GM19395 (cell line): ENCODE results near the gene LATS1.
A peak's percentile ranks its signal among the peaks of the same experiment; 100 is the strongest.
"Not testable (repeated sequence)": the region's sequence is repeated elsewhere in the genome, so short reads cannot be mapped to it uniquely, and the experiment has no call there.

Source experiments
- ATAC-seq: cut with Tn5 transposase; IDR thresholded peaks from one replicate; pipeline ENCODE4 v1.9.1; 2021; ENCODE audit warnings: mild to moderate bottlenecking, moderate library complexity; ENCODE audit not compliant: unreplicated experiment

The LATS1 gene

DNA sequence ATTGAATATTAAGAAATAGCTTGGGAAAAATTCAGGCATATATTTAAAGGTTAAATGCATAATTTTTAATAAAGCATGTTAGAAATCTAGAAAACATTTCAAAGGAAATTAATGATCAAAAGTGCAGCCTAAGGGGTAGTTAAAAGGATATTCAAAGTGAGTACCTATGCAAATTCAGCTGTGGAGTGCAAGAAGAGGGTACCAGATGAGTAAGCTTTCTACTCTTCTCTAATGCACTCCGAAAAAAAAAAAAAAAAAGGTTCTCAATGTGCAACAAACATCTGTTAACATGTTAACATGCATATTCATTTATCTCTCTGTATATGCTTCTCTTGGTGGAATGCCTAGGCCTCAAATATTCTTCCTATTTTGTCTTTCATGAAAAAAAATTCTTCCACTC, 37.4 kb downstream of the LATS1 start:
- no peak for ATAC-seq

DNA sequence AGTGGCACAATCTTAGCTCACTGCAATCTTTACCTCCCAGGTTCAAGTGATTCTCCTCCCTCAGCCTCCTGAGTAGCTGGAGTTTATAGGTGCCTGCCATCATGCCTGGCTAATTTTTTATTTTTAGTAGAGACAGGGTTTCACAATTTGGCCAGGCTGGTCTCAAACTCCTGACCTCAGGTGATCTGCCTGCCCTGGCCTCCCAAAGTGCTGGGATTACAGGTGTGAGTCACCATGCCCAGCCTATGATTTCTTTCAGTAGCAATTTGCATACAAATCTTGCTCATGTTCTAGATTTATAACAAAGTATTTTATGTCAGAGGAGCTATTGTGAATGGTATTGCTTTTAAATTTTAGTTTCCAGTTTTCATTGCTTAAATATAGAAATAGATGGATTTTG, 45.6 kb downstream of the LATS1 start:
- not testable (repeated sequence) for ATAC-seq

DNA sequence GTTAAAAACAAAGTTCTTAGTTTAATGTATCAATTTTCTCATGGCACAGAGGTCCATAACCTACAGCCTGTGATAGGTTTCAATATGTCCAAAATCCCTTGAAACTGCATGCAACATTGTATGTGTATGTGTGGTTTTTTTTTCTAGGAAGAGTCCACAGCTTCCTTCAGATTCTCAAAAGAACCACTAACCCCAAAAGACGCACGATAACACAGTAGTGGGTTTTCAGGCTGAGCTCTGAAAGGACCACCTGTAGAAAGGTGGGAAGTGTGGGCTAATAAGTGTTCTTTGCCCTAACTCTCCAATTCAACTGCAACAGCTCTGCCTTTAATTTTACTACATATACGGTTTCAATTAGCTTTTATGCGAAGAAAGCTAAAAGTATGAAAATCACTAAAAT, 57.9 kb downstream of the LATS1 start:
- ATAC-seq = no peak

DNA sequence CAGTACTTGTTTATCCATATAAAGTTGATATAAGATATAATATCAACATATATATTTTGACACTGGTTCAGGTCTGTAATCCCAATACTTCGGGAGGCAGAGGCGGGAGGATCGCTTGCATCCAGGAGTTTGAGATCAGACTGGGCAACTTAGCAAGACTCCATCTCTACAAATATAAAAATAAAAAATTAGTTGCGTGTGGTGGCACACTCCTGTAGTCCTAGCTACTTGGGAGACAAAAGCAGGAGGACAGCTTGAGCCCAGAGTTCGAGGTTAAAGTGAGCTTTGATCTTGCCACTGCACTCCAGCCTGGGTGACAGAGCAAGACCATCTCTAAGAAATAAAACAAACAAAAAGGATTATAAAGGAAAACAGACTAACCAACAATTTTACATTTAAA, 60.5 kb downstream of the LATS1 start:
- ATAC-seq = no peak

DNA sequence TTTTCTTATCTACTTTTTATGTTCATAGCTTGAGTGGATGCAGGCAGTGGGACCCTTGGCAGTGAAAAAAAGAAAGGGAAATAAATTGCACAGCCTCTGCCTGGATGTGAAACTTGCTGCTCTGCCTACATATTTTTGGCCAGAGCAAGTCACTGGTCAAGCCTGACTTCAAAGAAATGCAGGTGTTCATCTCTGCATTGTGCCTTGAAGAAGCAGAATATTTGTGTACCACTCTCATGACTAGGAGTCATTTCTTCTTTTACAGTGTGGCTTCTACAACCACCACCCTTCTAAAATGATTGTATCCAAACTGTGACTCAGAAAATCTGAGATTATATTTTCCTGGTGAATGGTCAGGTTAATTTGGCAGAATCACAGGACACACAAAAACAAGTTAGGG, 66.8 kb downstream of the LATS1 start:
- ATAC-seq = no peak

DNA sequence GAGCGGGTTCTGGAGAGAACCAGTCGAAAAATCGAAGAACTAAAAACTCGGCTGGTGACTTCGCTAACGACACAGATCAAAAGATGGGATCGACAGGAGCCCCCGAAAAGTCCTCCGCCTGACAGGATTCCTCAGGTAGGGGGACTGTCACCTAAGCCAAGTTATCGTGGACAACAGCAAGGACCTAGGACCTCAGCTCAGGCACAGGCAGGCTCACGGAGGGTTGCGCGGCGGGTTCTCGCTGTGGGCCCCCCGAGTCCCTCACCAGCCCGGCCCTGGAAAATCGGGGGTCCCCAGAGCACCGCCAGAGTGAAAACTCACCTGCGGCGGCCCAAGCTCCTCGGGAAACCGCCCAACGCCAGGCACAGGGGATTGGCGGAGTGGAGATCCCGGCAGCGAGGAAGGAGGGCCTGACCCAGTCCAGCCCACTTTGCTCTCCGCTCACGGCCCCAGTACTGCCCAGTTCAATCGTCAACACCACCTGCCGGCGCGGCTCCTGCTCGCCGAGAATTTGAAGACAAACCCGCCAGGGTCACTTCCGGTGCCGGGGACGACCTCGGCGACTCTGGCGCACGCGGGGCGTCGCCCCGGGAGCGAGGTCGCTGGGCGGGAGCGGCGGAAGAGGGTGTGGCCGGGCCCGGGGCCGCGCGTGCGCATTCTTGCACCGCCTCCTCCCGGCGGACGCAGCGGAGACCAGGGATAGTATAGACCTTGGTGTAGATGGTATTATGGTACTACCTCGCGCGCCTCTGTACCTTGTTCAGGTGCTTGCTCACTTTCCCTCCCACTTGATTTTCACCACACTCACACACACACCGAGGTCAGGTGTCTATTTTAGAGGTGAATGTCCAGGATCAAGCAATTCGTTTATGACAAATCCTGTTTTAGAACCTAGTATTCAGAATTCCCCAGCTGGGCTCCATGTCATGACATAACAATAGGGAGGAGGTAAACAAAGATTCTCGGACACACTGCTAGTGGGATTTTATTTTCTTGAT, 69.5 kb downstream of the LATS1 start, which contains the start of gene KATNA1:
KATNA1 (minus strand) TSS at position 567 of the 998 bp plus-strand sequence. CDS start 10,167 bp downstream, outside the sequence.
- peak; percentile 84 for ATAC-seq

DNA sequence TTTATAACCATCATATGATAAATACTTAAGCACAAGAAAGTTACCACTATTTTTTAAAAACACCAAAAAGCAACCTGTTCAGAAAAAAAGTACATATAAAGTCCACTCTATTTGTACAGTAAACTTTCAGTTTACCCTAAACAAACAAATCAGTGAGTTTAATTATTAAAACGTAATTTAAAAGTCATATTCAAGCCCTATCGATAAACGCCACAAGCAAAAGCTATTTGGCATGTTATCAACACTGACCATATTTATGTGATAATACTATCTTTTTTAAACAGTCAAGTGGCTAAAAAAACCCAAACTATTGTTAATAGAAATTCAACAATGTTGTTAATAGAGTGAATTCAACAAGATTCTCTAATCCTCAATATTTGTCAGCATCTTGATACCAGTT, 71.3 kb downstream of the LATS1 start:
- ATAC-seq = no peak

DNA sequence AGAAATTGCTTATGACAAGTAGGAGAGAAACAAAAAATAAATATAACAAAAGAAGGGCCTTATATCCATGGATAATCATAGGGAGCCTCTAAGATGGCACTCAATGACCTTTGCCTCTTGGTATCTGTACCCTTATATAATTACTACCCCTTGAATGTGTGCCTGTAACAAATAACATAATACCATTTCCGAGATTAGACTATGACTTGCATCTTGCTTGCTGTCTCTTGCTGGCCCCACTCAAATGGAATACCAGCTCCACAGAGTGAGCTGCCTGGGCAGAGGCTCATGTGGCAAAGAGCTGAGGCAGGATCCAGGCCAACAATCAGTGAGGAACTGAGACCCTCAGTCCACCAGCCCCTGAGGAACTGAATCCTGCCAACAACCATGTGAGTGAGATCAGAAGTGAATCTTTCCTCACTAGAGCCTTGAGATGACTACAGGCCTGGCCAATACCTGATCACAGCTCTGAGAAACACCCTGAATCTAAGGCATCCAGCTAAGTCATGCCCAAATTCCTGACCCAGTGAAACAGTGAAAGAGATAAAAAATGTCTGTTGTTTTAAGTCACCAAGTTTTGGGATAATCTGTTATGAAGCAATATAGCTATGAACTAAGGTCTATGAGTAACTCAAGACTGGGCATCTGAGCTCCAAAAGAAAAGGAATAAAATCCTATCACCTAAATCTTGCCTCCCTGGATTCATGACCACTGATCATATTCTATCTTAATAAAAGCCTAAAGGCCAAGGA, 74.9 kb downstream of the LATS1 start:
- peak; percentile 60 for ATAC-seq

DNA sequence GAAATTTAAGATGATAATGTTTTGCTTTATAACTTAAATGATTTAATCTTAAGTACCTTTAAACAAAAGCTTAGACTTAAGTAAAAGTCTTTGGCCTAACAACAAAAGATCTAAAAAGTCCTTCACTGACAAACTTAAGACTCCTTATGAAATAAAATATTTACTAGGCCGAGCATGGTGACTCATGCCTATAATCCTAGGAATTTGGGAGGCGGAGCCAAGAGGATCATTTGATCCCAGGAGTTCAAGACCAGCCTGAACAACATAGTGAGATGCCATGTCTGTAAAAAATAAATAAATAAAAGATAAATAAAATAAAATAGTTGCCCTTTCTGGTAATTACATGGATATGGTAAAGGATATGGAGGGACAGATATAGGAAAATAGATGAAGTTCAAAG, 81.8 kb downstream of the LATS1 start:
- ATAC-seq = no peak

DNA sequence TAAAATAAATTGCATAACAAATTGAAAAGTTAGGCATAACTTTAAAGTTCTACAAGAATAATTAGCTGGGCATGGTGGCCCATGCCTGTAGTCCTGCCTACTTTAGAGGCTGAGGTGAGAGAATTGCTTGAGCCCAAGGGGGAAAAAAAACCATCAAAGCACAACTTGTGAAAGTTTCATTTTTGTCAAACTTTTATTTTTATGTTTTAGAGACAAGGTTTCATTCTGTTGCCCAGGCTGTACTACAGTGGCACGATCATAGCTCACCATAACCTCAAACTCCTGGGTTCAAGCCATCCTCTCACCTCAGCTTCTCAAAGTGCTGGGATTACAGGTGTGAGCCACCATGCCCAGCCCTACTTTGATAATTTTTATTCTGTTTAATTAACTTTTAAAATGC, 83.6 kb downstream of the LATS1 start:
- no peak for ATAC-seq

DNA sequence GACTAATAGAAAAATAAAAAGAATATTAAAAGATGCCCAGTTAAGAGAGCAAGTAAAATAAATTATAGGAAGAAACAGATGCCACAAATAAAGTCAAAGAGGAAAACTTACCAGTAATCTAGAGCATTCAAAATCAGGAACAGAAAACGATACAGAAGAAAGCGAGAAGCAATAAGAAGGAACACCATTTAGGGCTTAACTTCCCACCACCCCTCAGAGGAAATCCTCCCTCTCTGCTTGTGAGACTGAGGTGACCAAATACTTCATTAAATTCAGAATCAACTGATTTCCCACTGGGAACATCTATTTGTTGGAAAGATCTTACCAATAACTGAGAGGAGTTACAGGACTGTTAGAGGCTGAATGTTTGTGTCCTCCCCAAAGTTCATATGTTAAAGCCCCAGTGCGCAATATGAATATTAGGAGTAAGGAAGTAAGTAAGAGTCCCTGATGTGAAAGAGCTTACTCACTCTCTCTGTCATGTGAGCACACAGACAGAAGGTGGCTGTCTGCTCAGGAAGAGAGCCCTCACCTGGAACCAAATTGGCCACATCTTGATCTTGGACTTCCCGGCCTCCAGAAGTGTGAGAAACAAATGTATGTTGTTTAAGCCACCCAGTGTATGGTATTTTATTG, 88.9 kb downstream of the LATS1 start:
- peak; percentile 87 for ATAC-seq

DNA sequence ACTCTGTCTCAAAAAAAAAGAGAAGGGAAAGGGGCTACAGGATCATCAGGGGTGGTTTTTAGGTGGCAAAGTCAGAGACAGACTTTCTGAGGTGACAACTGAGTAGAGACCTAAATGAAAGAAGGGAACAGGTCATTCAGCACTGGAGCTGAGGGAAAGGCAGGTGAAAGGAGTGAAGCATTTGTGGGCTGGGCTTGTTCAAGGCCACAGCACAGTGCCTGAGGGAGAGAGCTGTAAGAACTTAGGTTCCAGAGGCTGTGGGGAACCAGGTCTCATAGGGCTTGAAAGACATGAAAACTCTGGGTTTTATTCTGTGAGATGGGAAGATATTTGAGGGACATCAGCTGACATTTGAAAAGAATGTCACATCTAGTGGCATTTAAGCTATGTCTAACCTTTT, 90.2 kb downstream of the LATS1 start:
- ATAC-seq = no peak

DNA sequence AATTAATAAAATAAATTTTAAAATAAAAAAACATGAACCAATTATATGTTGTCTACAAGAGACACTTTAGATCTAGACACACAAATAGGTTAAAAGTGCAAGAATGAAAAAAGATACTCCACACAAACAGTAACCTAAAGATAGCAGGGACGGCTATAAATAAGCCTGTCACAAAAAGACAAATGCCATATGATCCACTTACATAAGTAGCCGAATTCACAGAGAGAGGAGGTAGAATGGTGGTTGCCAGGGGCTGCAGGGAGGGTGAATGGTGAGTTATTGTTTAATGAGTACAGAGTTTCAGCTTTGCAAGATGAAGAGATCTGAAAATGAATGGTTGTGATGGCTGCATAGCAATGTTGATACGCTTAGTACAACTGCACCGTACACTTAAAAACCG, 102.1 kb downstream of the LATS1 start:
- ATAC-seq = no peak

DNA sequence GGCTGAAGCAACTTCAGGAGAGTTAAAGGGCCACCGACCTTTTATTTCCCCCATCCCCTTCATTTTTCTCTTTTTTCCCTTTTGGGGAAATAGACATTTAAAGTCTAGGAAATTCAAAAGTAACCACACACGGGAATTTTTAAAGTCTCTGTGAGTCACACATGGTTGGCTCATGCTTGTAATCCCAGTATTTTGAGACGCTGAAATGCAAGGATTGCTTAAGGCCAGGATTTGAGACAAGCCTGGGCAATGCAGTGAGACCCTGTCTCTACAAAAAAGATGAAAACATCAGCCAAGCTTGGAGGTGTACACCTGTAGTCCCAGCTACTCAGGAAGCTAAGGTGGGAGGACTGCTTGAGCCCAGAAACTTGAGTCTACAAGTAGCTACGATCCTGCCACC, 103.6 kb downstream of the LATS1 start:
- ATAC-seq = no peak

DNA sequence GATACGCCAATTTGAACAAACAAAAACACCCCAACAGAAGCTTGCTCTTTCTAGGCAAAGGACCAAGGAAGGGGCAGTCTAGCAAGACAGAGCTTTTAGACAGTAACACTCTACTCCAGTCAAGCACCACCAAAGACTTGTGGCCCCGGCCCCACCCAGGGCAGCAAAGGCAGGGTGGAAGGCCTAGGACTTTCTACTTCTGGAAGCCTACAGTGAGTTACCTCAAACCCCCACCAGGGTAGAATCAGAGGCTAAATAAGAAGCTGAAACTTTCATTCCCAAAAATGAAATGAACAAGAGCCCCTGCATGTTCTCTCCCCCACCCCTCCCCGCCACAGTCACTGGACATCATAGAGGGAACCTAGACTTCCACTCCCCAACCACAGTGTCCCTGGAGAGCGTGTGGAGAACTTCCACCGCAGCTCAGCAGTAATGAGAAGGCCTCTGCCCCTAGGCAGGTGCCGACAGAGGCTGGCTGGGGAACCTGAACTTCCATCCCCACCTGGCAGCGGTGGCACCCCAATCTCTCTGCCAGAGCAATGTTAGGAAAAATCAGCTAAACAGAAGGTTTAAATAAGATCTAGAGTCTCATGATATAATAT, 109.4 kb downstream of the LATS1 start:
- no peak for ATAC-seq
